GM23338 (cell line): ENCODE results near the gene RAC2. TPM values are rescaled to one million over a fixed set of nuclear protein-coding genes. Genes with fewer than 3 reads are reported as not detected.

ENCODE experiments used
- ATAC-seq: fragments of 200-7000 bp; cut with Tn5 transposase; 3 replicates; pipeline ENCODE4 v1.9.1; 2020
- DNase-seq: peaks from one replicate; pipeline ENCODE4 v3.0.0-alpha.2; 2015; ENCODE audit warnings: low spot score
- H2AFZ ChIP-seq: fragments of 200-600 bp; sonication (generic); 2 replicates; pipeline ENCODE4 v1.8.0; 2016; ENCODE audit warnings: antibody characterized with exemption, mild to moderate bottlenecking, moderate library complexity
- H3F3A ChIP-seq: fragments of 200-600 bp; sonication (generic); replicated peaks from 2 replicates; pipeline ENCODE4 v1.8.0; 2017; ENCODE audit warnings: antibody characterized with exemption, mixed run types, low read depth
- H3K27ac ChIP-seq: fragments of 200-600 bp; sonication (generic); 2 replicates; pipeline ENCODE4 v1.6.1; 2016; ENCODE audit warnings: low read depth
- H3K27me3 ChIP-seq: fragments of 200-600 bp; sonication (generic); 2 replicates; pipeline ENCODE4 v1.8.0; 2016; ENCODE audit warnings: mild to moderate bottlenecking, mixed run types, moderate library complexity; ENCODE audit not compliant: insufficient read depth
- H3K36me3 ChIP-seq: fragments of 200-600 bp; sonication (generic); 2 replicates; pipeline ENCODE4 v1.8.0; 2016; ENCODE audit warnings: mild to moderate bottlenecking; ENCODE audit not compliant: insufficient read depth
- H3K4me1 ChIP-seq: fragments of 200-600 bp; sonication (generic); 2 replicates; pipeline ENCODE4 v1.8.0; 2016; ENCODE audit warnings: mild to moderate bottlenecking, moderate library complexity; ENCODE audit not compliant: insufficient read depth
- H3K4me2 ChIP-seq: fragments of 200-600 bp; sonication (generic); 2 replicates; pipeline ENCODE4 v1.7.1; 2017; ENCODE audit warnings: mixed run types
- H3K4me3 ChIP-seq: fragments of 200-600 bp; sonication (generic); 2 replicates; pipeline ENCODE4 v1.6.1; 2016; ENCODE audit warnings: mixed run types
- H3K79me2 ChIP-seq: fragments of 200-600 bp; sonication (generic); replicated peaks from 2 replicates; pipeline ENCODE4 v1.8.0; 2017; ENCODE audit warnings: mild to moderate bottlenecking; ENCODE audit not compliant: insufficient read depth
- H3K9me2 ChIP-seq: fragments of 200-600 bp; sonication (generic); 2 replicates; pipeline ENCODE4 v1.8.0; 2017; ENCODE audit not compliant: insufficient read depth
- H4K20me1 ChIP-seq: fragments of 200-600 bp; sonication (generic); replicated peaks from 2 replicates; pipeline ENCODE4 v1.8.0; 2017; ENCODE audit warnings: mild to moderate bottlenecking; ENCODE audit not compliant: insufficient read depth
- H3K27ac Mint-ChIP-seq: 2 replicates; pipeline ENCODE4 v1.8.0; 2020; ENCODE audit warnings: inconsistent platforms, mild to moderate bottlenecking, moderate library complexity, mixed read lengths
- H3K27me3 Mint-ChIP-seq: 3 replicates; pipeline ENCODE4 v1.8.0; 2022; ENCODE audit warnings: low read depth, mild to moderate bottlenecking, moderate library complexity, mixed read lengths, inconsistent platforms; ENCODE audit not compliant: insufficient read depth, poor library complexity
- H3K36me3 Mint-ChIP-seq: 3 replicates; pipeline ENCODE4 v1.8.0; 2021; ENCODE audit warnings: low read depth, mild to moderate bottlenecking, inconsistent platforms, moderate library complexity, mixed read lengths
- H3K4me1 Mint-ChIP-seq: 3 replicates; pipeline ENCODE4 v1.8.0; 2020; ENCODE audit warnings: mild to moderate bottlenecking, inconsistent platforms, mixed read lengths
- H3K4me3 Mint-ChIP-seq: 3 replicates; pipeline ENCODE4 v1.8.0; 2021; ENCODE audit warnings: moderate library complexity, mild to moderate bottlenecking, inconsistent platforms, mixed read lengths
- H3K9me3 Mint-ChIP-seq: 3 replicates; pipeline ENCODE4 v1.8.0; 2020; ENCODE audit warnings: moderate library complexity, mild to moderate bottlenecking, inconsistent platforms, mixed read lengths
- CREB1 ChIP-seq: fragments of 250-450 bp; sonication (Bioruptor Pico); IDR thresholded peaks from 2 replicates; pipeline ENCODE4 v1.5.0; 2020; ENCODE audit warnings: low read depth, mild to moderate bottlenecking, moderate library complexity
- CTCF ChIP-seq, 2 experiments: fragments of 200-600 bp in 1 of 2; sonication (generic) in 1 of 2; conservative IDR thresholded peaks; 2 replicates each; pipeline versions ENCODE4 v1.5.1 to v1.6.1; 2016 to 2017; ENCODE audit warnings: antibody characterized with exemption in 2 of 2, low read depth in 2 of 2, mild to moderate bottlenecking in 2 of 2, moderate library complexity in 1 of 2
- ETS1 ChIP-seq: IDR thresholded peaks from 2 replicates; pipeline ENCODE4 v1.6.1; 2016; ENCODE audit warnings: antibody characterized with exemption
- EZH2 ChIP-seq: fragments of 200-600 bp; sonication (generic); IDR thresholded peaks from one replicate; pipeline ENCODE4 v1.8.0; 2017; ENCODE audit warnings: antibody characterized with exemption, mild to moderate bottlenecking, low read depth; ENCODE audit not compliant: unreplicated experiment
- EZH2phosphoT487 ChIP-seq: fragments of 200-600 bp; sonication (generic); IDR thresholded peaks from one replicate; pipeline ENCODE4 v1.8.1; 2018; ENCODE audit warnings: antibody characterized with exemption; ENCODE audit not compliant: unreplicated experiment
- JUNB ChIP-seq: IDR thresholded peaks from one replicate; pipeline ENCODE4 v1.6.1; 2016; ENCODE audit warnings: antibody characterized with exemption; ENCODE audit not compliant: unreplicated experiment
- NANOG ChIP-seq: IDR thresholded peaks from 2 replicates; pipeline ENCODE4 v1.6.1; 2016; ENCODE audit warnings: antibody characterized with exemption, borderline replicate concordance
- POLR2AphosphoS5 ChIP-seq: IDR thresholded peaks from 2 replicates; pipeline ENCODE4 v1.6.1; 2016; ENCODE audit warnings: antibody characterized with exemption, low read depth
- REST ChIP-seq: IDR thresholded peaks from one replicate; pipeline ENCODE4 v1.6.1; 2018; ENCODE audit warnings: antibody characterized with exemption; ENCODE audit not compliant: unreplicated experiment
- STAT1 ChIP-seq: IDR thresholded peaks from one replicate; pipeline ENCODE4 v1.6.1; 2016; ENCODE audit warnings: antibody characterized with exemption; ENCODE audit not compliant: unreplicated experiment
- ZNF114 ChIP-seq: fragments of 250-450 bp; sonication (Bioruptor Pico); IDR thresholded peaks from 2 replicates; pipeline ENCODE4 v1.5.0; 2020; ENCODE audit warnings: mild to moderate bottlenecking, moderate library complexity
- ZNF331 ChIP-seq: fragments of 250-450 bp; sonication (Bioruptor Pico); IDR thresholded peaks from 2 replicates; pipeline ENCODE4 v1.5.0; 2020; ENCODE audit warnings: low read depth, mild to moderate bottlenecking, moderate library complexity
- ZNF462 ChIP-seq: fragments of 250-450 bp; sonication (Bioruptor Pico); IDR thresholded peaks from 2 replicates; pipeline ENCODE4 v1.5.0; 2020; ENCODE audit warnings: mild to moderate bottlenecking, moderate library complexity
- polyA plus RNA-seq: library from polyadenylated mRNA; unstranded; fragments of >200 nt; fragmentation: Nextera tagmentation; extraction: Ambion mirVana; gene quantifications from 2 replicates; pipeline ENCODE4 v1.2.1, GENCODE V29; 2016
- total RNA-seq: library from RNA; depleted of rRNA; stranded (reverse); fragments of >200 nt; shearing (Covaris generic); gene quantifications from 2 replicates; pipeline ENCODE4 v1.2.3, GENCODE V29; 2014

Gene RAC2
- total and polyA plus RNA-seq, 2 experiments from 2014 or later, result 2.4 to 2.7 TPM

- Histone ChIP-seq H3K27me3 (no peaks in the 10 kb centered on the region), H2AFZ (no peak overlapping the region), H3K4me3 (no peak overlapping the region), H4K20me1 (no peaks in the 10 kb centered on the region), H3F3A (no peaks in the 10 kb centered on the region), H3K4me2 (no peak overlapping the region), H3K4me1 (no peaks in the 10 kb centered on the region), H3K36me3 (no peaks in the 10 kb centered on the region), H3K27ac (no peak overlapping the region), H3K9me2 (no peaks in the 10 kb centered on the region), H3K79me2 (no peaks in the 10 kb centered on the region)
- TF ChIP-seq ZNF114 (CRISPR knock-in tag) (no peak), ZNF462 (no peak), ETS1 (no peak), CTCF (conservative IDR thresholded peaks at IDR 0.05; ENCODE audit: low read depth in 2 of 2) (no peak), CREB1 (no peak), EZH2phosphoT487 (no peak), JUNB (no peak), EZH2 (no peak), REST (no peak), POLR2AphosphoS5 (no peak), NANOG (no peak), STAT1 (no peak), ZNF331 (CRISPR knock-in tag) (no peak)
- DNase-seq (no peak), ATAC-seq (no peak)
- no peak overlapping the region for H3K27ac Mint-ChIP-seq
- H3K36me3 Mint-ChIP-seq, result no peaks in the 10 kb centered on the region
- no peaks in the 10 kb centered on the region for H3K4me1 Mint-ChIP-seq
- peaks cover 12% of the 10 kb centered on the region for H3K27me3 Mint-ChIP-seq
- no peaks in the 10 kb centered on the region for H3K9me3 Mint-ChIP-seq
- H3K4me3 Mint-ChIP-seq, result no peak overlapping the region
Measured at GRCh38 chr22:37229012-37229804, 14.9 kb downstream of the RAC2 start.
